ENCODE data around the gene DCST2. TPM values are rescaled to one million over a fixed set of nuclear protein-coding genes. Genes with fewer than 3 reads are reported as not detected.
"Not testable (repeated sequence)": the region's sequence is repeated elsewhere in the genome, so short reads cannot be mapped to it uniquely, and the experiment has no call there.

Gene DCST2
- total RNA-seq, 1 donor from 2014 or later, result 0.23 TPM

GRCh38 chr1:155000726-155001424, 32.7 kb downstream of the DCST2 start:
- intact Hi-C loops (cut with micrococcal nuclease), result loop anchor here (1.0 to 5.0 kb wide), 4 partner anchors 18 to 1501 kb away; partner anchors contain the start of genes FLAD1 and MEF2D

GRCh38 chr1:155000411-155000725, 33.2 kb downstream of the DCST2 start:
- intact Hi-C loops (cut with micrococcal nuclease), result loop anchor here (5.0 kb wide), 1 partner anchor 1502 kb away; the partner anchor contains the start of gene MEF2D

- intact Hi-C loops (cut with micrococcal nuclease), result loop anchor here (1.0 to 5.0 kb wide), 3 partner anchors 18 to 1503 kb away; partner anchors contain the start of genes ADAM15 and MEF2D
Measured at GRCh38 chr1:154999571-155000410, 33.8 kb downstream of the DCST2 start.

GRCh38 chr1:154998818-154999570, 34.6 kb downstream of the DCST2 start:
- intact Hi-C loops (cut with micrococcal nuclease), result loop anchor here (1.0 to 2.0 kb wide), 2 partner anchors 18 to 52 kb away; partner anchors contain the start of gene ADAM15

GRCh38 chr1:154998201-154998780, 35.3 kb downstream of the DCST2 start:
- intact Hi-C loops (cut with micrococcal nuclease), result loop anchor here (2.0 kb wide), 1 partner anchor 53 kb away; the partner anchor contains the start of gene ADAM15

GRCh38 chr1:154996966-154997701, 36.4 kb downstream of the DCST2 start:
- intact Hi-C loops (cut with micrococcal nuclease), result no loop called here

GRCh38 chr1:154995301-154995983, 38.1 kb downstream of the DCST2 start:
- intact Hi-C loops (cut with micrococcal nuclease), result not testable (repeated sequence)

- intact Hi-C loops (cut with micrococcal nuclease), result no loop called here
Measured at GRCh38 chr1:154994591-154994990, 39.0 kb downstream of the DCST2 start.

- intact Hi-C loops (cut with micrococcal nuclease), result no loop called here
Measured at GRCh38 chr1:154994269-154994587, 39.4 kb downstream of the DCST2 start.

GRCh38 chr1:154993572-154994268, 39.9 kb downstream of the DCST2 start, which contains the start of gene LENEP:
Gene LENEP (plus strand): TSS chr1:154993586. CDS start chr1:154993608, 22 bp downstream.
- intact Hi-C loops (cut with micrococcal nuclease), result no loop called here

GRCh38 chr1:154992721-154993571, 40.6 kb downstream of the DCST2 start:
- intact Hi-C loops (cut with micrococcal nuclease), result no loop called here

GRCh38 chr1:154990276-154990675, 43.3 kb downstream of the DCST2 start:
- intact Hi-C loops (cut with micrococcal nuclease), result no loop called here

GRCh38 chr1:154989195-154989860, 44.3 kb downstream of the DCST2 start:
- intact Hi-C loops (cut with micrococcal nuclease), result no loop called here

- intact Hi-C loops (cut with micrococcal nuclease), result no loop called here
Measured at GRCh38 chr1:154988058-154988954, 45.3 kb downstream of the DCST2 start.

- intact Hi-C loops (cut with micrococcal nuclease), result no loop called here
Measured at GRCh38 chr1:154987326-154987725, 46.3 kb downstream of the DCST2 start.

GRCh38 chr1:154986736-154987135, 46.8 kb downstream of the DCST2 start:
- intact Hi-C loops (cut with micrococcal nuclease), result not testable (repeated sequence)
